ENCODE results near the gene IRF6.

Gene IRF6

GRCh38 chr1:209790286-209791193 is 15.4 kb downstream of the IRF6 start:
- no peak for DNase-seq (ENCODE audit: low read depth)

- no peak for DNase-seq (ENCODE audit: low read depth)
Observed at GRCh38 chr1:209789245-209789644, 16.7 kb downstream of the IRF6 start.

DNA sequence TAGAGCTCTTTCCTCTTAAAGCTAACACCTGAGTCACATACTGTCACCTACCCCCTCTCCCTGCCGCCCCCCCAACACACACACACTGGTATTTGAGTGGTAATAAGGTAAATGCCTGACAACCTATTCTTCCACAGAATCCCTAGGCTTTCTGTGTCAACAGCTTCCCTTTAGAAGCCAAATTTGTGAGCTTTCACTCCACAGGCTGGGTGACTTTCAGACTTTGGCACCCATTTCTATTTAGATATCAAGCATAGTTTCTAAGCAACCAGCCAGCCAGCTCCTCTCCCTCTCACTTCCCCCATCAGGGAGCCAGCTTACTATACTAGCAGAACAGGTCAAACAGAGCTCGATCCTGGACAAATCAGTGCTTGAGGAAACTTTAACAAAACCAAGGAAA is 18.4 kb downstream of the IRF6 start:
- DNase-seq (ENCODE audit: low read depth): no peak

GRCh38 chr1:209786146-209786545 is 19.8 kb downstream of the IRF6 start:
- DNase-seq (ENCODE audit: low read depth): no peak

GRCh38 chr1:209785592-209785991 is 20.4 kb downstream of the IRF6 start:
- no peak for DNase-seq (ENCODE audit: low read depth)

DNA sequence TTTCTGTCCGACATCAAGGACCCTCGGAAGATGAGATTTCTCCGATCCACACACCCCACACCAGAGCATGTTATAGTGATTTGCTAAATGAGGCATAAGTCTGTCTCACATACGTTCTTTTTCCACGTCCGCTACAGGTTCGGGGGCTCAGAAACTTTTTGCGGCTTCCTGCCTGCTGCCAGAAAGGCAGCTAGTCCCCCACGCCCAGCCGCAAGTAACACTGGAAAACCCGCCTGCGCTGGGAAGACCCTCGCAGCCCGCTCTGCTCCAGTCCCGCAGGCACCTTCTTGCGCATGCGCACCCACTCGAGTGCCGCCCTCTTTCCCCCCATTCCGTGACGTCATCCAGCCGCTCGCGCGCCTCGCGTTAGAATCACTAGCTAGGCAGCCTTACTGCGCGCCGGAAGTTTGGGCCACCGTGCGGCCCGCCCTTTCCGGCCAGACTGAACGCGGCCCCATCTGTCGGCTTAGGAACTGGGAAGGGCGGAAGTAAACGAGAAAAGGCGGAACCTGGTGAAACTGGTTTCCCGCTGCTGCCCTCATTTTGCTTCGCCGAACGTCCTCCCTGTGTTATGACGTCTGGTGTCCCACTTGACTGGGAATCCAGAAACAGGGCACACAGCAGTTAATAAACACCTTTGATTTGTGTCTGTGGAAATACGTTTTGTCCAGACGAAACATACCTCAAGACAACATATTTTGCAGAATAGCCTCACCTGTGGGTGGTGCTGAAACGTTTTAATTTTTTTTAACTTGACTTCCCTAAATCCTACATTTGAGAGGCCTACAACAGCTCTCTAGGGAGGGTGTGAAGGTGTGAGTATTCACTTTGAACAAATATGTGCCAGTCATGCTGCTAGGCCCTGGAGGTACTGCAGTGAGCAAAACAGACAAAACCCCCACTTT is 21.4 kb downstream of the IRF6 start, which contains the start of gene C1orf74:
TSS of gene C1orf74 (minus strand) at position 295 of the 905 bp plus-strand sequence. CDS start 925 bp downstream, outside the sequence.
- peak; percentile 100 for DNase-seq (ENCODE audit: low read depth)

DNA sequence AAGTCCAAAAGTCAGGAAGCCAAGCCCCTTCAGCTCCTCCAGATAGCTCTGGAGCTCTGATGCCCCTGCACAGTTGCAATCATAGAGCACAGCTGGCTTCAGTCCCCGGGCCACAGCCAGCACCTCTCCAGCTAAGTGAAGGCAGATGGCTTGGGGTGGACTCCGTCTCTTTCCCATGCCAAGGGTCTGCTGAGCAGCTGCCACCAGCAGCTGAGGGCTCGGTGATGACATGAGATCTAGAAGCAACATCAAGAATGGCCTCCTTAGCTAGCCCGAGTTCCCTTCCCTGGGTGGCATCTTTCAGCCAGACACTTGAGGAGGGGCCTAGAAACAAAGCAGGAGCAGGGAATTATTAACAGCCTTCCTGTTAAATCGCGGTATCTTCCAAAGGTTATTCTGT is 22.6 kb downstream of the IRF6 start:
- DNase-seq (ENCODE audit: low read depth): no peak

- DNase-seq (ENCODE audit: low read depth): no peak
Observed at GRCh38 chr1:209780268-209780667, 25.7 kb downstream of the IRF6 start.

- no peak for DNase-seq (ENCODE audit: low read depth)
Observed at GRCh38 chr1:209778102-209778501, 27.8 kb downstream of the IRF6 start.

GRCh38 chr1:209777587-209777986 is 28.4 kb downstream of the IRF6 start:
- no peak for DNase-seq (ENCODE audit: low read depth)

- no peak for DNase-seq (ENCODE audit: low read depth)
Observed at GRCh38 chr1:209775678-209776077, 30.3 kb downstream of the IRF6 start.

GRCh38 chr1:209774592-209774991 is 31.4 kb downstream of the IRF6 start:
- no peak for DNase-seq (ENCODE audit: low read depth)

DNA sequence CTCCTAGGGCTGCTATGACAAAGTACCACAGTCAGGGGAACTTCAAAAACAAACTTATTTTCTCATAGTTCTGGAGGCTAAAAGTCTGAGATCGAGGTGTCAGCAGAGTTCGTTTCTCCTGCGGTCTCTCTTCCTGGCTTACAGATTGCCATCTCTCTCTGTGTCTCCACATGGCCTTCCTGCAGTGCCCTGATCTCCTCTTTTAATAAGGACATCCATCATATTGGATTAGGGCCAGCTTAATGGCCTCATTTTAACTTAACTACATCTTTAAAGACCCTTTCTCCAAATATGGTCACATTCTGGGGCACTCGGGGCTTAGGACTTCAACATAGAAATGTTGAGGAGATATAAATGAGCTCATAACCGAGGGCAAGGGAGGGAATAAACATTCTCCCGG is 33.8 kb downstream of the IRF6 start:
- DNase-seq (ENCODE audit: low read depth): no peak

GRCh38 chr1:209770636-209771415 is 35.1 kb downstream of the IRF6 start:
- no peak for DNase-seq (ENCODE audit: low read depth)

DNA sequence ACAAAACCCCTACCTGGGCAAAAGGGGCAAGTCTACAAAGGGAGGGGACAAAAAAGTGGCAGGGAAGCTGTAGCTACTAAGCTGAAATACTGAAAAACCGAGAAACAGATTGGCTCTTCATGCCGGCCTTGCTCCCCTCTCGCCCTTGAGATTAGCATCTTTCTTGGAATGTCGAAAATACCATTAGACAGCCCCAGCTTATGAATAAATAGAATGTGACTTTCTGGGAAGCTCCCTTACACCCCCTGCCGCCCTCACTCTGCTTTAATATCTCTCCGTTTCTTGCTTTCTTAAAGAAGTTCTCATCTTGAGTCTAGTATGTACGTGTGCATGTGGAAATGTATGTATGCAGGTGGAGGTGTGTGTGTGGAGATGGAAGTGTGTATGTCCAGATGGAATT is 36.0 kb downstream of the IRF6 start:
- no peak for DNase-seq (ENCODE audit: low read depth)

DNA sequence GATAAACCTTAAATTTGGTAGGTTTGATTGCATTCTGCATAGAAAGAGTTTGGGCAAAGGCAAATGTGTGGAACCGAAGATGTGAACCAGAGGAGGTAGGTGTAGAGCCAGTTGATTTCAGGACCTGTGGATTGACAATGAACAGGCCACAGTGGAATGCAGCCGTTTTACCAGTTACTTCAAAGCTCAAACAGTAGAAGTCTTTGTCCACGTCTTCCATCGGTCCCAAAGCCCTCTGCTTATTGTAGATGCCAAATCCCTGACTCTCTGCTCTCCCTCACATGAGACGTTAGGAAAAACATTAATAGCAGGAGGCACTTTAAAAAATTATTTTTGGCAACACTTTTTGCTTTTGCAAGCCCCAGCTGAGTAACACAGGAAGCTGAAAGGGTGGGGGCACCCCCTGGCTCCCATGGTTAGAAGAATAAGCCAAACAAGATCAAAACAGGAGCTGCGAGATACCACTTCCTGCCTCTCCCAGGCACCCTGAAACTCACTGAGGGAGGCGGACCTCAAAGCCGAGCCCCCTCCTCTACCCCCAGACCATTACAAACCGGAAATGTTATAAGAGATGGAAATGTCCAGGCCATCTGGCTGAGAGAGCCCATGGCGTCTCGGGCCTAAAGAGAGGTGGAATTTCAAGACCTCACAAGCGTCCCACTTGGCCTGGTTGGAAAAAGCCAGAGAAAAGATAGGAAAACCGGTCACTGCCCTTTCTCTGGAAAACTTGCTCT is 36.6 kb downstream of the IRF6 start:
- DNase-seq (ENCODE audit: low read depth): peak; percentile 53

- peak; percentile 64 for DNase-seq (ENCODE audit: low read depth)
Observed at GRCh38 chr1:209768354-209768774, 37.6 kb downstream of the IRF6 start.

- no peak for DNase-seq (ENCODE audit: low read depth)
Observed at GRCh38 chr1:209767706-209768105, 38.2 kb downstream of the IRF6 start.

DNA sequence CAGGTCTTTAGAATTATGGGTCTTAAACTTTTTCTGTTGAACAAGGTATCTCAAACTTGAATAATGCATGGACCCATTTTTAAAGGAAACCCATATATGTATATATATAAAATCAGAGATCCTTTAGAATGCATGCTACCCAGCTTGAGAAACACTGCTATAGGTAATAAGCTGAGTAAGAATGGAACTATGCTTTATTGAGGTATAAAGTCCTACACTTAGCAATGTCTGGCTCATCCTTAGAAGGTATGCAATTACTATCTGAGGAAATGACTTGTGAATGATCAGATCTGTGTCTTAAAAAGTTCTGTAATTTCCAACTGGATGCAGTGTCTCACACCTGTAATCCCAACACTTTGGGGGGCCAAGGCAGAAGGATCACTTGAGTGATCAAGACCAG is 38.8 kb downstream of the IRF6 start:
- no peak for DNase-seq (ENCODE audit: low read depth)

DNA sequence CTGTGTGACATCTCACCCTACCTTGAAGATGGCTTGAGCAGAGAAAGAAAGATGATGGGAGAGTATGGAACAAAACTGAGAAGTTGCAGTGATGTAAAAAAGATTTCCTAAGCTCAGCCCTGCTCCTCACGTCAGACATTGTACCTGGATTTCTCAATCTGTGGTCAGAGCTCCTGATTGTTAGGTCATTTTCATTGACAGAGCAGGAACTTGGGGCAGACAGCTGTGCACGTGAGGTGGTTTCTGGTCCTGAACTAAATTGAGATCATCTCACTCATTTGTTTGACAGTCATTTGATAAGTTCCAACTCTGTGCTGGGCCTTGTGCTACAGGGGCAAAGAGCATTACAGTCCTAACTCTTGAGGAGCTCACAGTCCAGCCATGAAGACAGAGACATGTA is 39.9 kb downstream of the IRF6 start:
- no peak for DNase-seq (ENCODE audit: low read depth)

GRCh38 chr1:209761011-209761635 is 44.8 kb downstream of the IRF6 start:
- DNase-seq (ENCODE audit: low read depth): no peak
